ENCODE measurements around the gene ATP11A.

DNA sequence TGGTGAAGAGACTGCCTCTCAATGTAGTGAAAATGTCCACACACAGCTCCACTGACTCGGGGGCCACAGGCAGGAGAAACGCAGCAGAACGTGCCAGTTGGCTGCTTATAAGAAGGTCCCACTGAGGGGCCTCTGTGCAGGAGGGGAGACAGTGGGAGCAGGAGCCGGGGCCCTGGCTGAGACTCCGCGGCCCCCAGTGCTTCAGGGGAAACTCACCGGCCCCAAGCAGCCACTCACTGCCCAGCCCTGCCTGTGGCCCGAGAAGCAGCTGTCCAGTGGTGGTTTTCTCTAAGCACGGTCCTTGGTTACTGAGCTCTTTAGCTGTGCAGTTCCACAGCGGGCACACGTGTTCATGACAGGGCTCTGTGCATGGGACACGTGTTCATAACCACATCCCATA is 187.2 kb downstream of the ATP11A start:
- TF ChIP-seq, protein P1, sequence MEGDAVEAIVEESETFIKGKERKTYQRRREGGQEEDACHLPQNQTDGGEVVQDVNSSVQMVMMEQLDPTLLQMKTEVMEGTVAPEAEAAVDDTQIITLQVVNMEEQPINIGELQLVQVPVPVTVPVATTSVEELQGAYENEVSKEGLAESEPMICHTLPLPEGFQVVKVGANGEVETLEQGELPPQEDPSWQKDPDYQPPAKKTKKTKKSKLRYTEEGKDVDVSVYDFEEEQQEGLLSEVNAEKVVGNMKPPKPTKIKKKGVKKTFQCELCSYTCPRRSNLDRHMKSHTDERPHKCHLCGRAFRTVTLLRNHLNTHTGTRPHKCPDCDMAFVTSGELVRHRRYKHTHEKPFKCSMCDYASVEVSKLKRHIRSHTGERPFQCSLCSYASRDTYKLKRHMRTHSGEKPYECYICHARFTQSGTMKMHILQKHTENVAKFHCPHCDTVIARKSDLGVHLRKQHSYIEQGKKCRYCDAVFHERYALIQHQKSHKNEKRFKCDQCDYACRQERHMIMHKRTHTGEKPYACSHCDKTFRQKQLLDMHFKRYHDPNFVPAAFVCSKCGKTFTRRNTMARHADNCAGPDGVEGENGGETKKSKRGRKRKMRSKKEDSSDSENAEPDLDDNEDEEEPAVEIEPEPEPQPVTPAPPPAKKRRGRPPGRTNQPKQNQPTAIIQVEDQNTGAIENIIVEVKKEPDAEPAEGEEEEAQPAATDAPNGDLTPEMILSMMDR (IDR thresholded peaks at IDR 0.05), result no peak
- no peak for TF ChIP-seq POLR2A (IDR thresholded peaks at IDR 0.05)
